ENCODE measurements around the gene DRG2.

DNA sequence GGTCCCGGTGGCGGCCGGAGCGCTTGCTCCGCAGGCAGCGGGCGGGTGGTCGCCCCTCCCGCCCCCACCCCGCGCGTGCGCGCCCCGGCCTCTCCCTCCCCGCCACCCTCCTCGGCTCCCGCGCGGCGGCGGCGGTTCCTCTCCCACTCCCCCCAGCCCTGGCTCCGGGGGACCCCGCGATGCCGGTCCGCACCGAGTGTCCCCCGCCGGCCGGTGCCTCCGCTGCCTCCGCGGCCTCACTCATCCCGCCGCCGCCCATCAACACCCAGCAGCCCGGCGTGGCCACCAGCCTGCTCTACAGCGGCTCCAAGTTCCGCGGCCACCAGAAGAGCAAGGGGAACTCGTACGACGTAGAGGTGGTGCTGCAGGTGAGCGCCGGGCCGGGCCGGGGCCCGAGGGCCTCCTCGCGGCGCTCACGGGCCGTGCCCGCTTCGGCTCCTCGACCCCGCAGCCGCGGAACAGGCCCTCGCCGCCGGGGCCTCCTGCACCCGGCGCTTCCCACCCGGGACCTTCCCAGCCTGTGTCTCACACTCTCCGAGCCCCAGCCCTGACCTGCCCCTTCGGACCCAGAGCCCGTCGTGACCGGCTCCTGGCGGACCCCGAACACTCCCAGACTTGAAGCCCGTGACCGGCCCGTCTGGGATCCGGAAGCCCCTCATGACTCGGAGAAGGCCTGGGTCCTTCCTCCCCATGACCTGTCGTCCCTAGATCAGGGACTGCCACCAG lies 48.0 kb upstream of the DRG2 start:
- TF ChIP-seq NPAS2 (CRISPR knock-in tag; IDR thresholded peaks at IDR 0.05; ENCODE audit: borderline replicate concordance) (no peak), POLR2AphosphoS2 (conservative IDR thresholded peaks at IDR 0.05; ENCODE audit: low read length) (no peak), EP300 (IDR thresholded peaks at IDR 0.05) (no peak)
- TF ChIP-seq, protein P1, sequence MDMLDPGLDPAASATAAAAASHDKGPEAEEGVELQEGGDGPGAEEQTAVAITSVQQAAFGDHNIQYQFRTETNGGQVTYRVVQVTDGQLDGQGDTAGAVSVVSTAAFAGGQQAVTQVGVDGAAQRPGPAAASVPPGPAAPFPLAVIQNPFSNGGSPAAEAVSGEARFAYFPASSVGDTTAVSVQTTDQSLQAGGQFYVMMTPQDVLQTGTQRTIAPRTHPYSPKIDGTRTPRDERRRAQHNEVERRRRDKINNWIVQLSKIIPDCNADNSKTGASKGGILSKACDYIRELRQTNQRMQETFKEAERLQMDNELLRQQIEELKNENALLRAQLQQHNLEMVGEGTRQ (IDR thresholded peaks at IDR 0.05) = no peak
